RWPE2 (cell line): Measurements from ENCODE around the gene ZNF292.
"Not testable (repeated sequence)": the region's sequence is repeated elsewhere in the genome, so short reads cannot be mapped to it uniquely, and the experiment has no call there.

Experiments
- ATAC-seq: fragments of 200-7000 bp; cut with Tn5 transposase; 3 replicates; pipeline ENCODE4 v1.9.1; 2021; ENCODE audit warnings: low read depth
- DNase-seq: peaks from one replicate; pipeline ENCODE4 v3.0.0-alpha.2; 2020; ENCODE audit warnings: low spot score
- H3K27ac ChIP-seq: fragments of 450-650 bp; 2 replicates; pipeline ENCODE4 v1.5.1; 2017; ENCODE audit warnings: mild to moderate bottlenecking; ENCODE audit not compliant: poor library complexity, severe bottlenecking
- H3K27me3 ChIP-seq: fragments of 250-450 bp; sonication (Bioruptor Pico); 2 replicates; pipeline ENCODE4 v1.5.1; 2021; ENCODE audit warnings: mild to moderate bottlenecking, moderate library complexity; ENCODE audit not compliant: insufficient read depth, poor library complexity, severe bottlenecking
- H3K36me3 ChIP-seq: fragments of 250-450 bp; sonication (Bioruptor Pico); 2 replicates; pipeline ENCODE4 v1.5.1; 2020; ENCODE audit warnings: low read depth, mild to moderate bottlenecking, moderate library complexity
- H3K4me1 ChIP-seq: fragments of 250-450 bp; sonication (Bioruptor Pico); 2 replicates; pipeline ENCODE4 v1.5.1; 2021; ENCODE audit warnings: mild to moderate bottlenecking, moderate library complexity; ENCODE audit not compliant: insufficient read depth, poor library complexity, severe bottlenecking
- H3K4me3 ChIP-seq: fragments of 250-450 bp; sonication (Bioruptor Pico); 2 replicates; pipeline ENCODE4 v1.5.1; 2021; ENCODE audit warnings: mild to moderate bottlenecking, moderate library complexity; ENCODE audit not compliant: severe bottlenecking
- H3K9me3 ChIP-seq: fragments of 250-450 bp; sonication (Bioruptor Pico); 2 replicates; pipeline ENCODE4 v1.5.1; 2021; ENCODE audit warnings: mild to moderate bottlenecking, moderate library complexity; ENCODE audit not compliant: severe bottlenecking
- TF ChIP-seq, protein P1 (sequence below): fragments of 450-650 bp; IDR thresholded peaks from one replicate; pipeline ENCODE4 v1.5.1; 2017; ENCODE audit warnings: mild to moderate bottlenecking, moderate library complexity; ENCODE audit not compliant: poor library complexity, severe bottlenecking

Gene ZNF292

DNA sequence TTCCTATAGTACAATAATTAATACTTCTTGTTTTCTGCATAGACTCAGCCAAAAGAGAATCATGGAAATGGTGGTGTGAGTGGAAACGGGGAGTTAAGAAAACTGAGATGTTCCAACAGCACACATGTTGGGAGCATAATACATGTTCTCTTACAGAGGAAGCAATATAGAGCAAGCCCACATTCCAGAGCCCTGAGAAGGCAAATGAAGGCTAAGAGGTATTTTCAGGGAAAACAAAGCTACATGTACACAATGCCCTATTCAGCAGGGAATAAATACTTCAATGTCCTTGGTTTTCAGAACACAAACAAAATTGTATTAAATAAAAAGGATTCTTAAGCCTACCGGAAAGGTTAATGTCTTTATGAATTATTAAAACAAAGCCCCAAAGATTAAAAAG lies 131.9 kb downstream of the ZNF292 start:
- Histone ChIP-seq H3K4me1 (no peaks in the 10 kb centered on the region), H3K4me3 (no peak overlapping the region), H3K27ac (no peak overlapping the region), H3K9me3 (no peaks in the 10 kb centered on the region), H3K36me3 (no peaks in the 10 kb centered on the region), H3K27me3 (no peaks in the 10 kb centered on the region)
- TF ChIP-seq, protein P1, sequence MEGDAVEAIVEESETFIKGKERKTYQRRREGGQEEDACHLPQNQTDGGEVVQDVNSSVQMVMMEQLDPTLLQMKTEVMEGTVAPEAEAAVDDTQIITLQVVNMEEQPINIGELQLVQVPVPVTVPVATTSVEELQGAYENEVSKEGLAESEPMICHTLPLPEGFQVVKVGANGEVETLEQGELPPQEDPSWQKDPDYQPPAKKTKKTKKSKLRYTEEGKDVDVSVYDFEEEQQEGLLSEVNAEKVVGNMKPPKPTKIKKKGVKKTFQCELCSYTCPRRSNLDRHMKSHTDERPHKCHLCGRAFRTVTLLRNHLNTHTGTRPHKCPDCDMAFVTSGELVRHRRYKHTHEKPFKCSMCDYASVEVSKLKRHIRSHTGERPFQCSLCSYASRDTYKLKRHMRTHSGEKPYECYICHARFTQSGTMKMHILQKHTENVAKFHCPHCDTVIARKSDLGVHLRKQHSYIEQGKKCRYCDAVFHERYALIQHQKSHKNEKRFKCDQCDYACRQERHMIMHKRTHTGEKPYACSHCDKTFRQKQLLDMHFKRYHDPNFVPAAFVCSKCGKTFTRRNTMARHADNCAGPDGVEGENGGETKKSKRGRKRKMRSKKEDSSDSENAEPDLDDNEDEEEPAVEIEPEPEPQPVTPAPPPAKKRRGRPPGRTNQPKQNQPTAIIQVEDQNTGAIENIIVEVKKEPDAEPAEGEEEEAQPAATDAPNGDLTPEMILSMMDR, result no peak
- ATAC-seq (peak; percentile 66; the same call in 1 of the 3 replicates), DNase-seq (no peak)

DNA sequence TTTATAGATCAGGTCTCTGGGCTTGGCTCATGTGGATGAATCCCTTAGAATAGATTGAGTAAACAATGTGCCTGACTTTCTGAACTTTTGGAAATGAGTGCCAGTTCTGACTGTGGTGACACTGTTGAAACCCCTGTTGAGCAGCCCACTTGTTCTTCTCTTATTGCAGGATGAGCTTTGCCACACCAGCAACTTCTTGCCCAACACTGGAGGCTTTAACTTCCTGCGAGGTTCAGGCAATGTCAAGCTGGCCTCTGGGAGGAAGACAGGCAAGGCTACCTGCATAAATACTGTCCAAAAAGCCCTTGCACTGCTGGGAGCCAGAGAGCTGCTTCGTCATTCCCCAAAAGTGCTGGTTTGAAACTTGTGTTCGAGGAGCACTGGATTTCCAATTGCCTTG lies 134.2 kb downstream of the ZNF292 start:
- no peak for DNase-seq
- Histone ChIP-seq H3K27ac (no peak overlapping the region), H3K36me3 (no peaks in the 10 kb centered on the region), H3K27me3 (no peaks in the 10 kb centered on the region), H3K4me1 (no peaks in the 10 kb centered on the region), H3K9me3 (no peaks in the 10 kb centered on the region), H3K4me3 (no peak overlapping the region)
- no peak for ATAC-seq
- TF ChIP-seq, protein P1, result no peak

DNA sequence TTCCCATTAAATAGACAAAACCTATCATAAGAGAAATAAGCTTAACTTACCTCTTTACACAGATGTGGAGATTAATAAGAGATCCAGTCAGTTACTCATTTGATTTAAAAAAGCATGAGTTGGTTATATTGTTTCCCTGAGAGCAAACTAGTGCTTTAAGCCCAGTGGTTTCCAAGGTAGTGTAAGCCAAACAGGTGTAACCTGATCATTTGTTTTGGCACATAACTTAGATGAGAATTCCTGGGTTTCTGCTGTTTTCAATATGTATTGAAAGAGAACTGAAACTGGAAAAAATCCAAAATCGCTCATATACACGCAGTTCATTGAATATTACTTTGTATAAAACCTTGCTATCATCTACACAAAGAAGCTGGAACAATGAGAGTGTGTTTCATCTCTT lies 136.5 kb downstream of the ZNF292 start:
- ATAC-seq, result no peak; the same call in 2 of the 3 replicates
- no peaks in the 10 kb centered on the region for H3K4me1 ChIP-seq
- TF ChIP-seq, protein P1, result no peak
- H3K4me3 ChIP-seq, result no peak overlapping the region
- no peak overlapping the region for H3K27ac ChIP-seq
- DNase-seq, result no peak
- H3K27me3 ChIP-seq, result no peaks in the 10 kb centered on the region
- no peaks in the 10 kb centered on the region for H3K36me3 ChIP-seq
- H3K9me3 ChIP-seq, result no peaks in the 10 kb centered on the region

DNA sequence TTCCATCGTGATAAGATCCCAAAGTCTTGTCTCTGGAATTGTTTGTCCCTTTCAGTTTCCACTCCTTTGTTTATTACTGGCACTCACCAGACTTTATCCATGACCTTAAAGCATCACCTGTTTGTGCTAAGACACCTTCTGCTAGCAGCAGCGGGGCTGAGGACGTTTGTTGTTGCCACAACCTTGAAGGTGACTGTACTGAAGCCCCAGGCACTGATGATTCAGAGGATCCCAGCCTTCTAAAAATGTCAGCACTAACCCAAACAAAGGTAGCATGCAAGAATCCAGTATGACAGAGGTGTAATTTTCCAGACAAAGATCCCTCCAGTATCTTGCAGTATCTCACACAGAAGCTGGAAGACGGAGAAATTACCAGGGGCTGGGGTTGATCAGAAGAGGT lies 138.2 kb downstream of the ZNF292 start:
- no peaks in the 10 kb centered on the region for H3K9me3 ChIP-seq
- TF ChIP-seq, protein P1, result no peak
- no peaks in the 10 kb centered on the region for H3K36me3 ChIP-seq
- no peak overlapping the region for H3K4me3 ChIP-seq
- DNase-seq (no peak), ATAC-seq (no peak)
- no peaks in the 10 kb centered on the region for H3K27me3 ChIP-seq
- H3K4me1 ChIP-seq, result no peaks in the 10 kb centered on the region
- H3K27ac ChIP-seq, result no peak overlapping the region

DNA sequence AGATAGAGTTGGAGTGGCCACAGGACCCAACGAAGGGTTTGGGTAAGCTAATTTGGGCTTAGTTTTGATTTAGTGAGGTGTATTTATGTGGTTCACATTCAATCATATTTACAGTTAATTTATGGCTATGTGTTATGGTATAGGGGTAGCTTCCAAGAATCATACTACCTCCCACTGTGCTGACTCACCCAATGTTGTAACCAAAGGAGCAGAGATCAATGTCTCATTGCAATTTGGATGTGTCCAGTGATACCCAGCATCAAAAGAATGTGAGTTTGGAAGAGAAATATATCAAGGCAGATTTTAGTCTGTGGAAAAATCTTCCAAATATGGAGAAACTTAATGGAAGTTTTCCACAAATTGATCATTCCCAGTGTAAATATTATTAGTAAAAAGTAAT lies 141.8 kb downstream of the ZNF292 start:
- Histone ChIP-seq H3K9me3 (no peaks in the 10 kb centered on the region), H3K4me3 (no peak overlapping the region), H3K4me1 (no peaks in the 10 kb centered on the region), H3K27ac (no peak overlapping the region), H3K36me3 (no peaks in the 10 kb centered on the region), H3K27me3 (no peaks in the 10 kb centered on the region)
- no peak for DNase-seq
- no peak for ATAC-seq
- TF ChIP-seq, protein P1, result no peak

DNA sequence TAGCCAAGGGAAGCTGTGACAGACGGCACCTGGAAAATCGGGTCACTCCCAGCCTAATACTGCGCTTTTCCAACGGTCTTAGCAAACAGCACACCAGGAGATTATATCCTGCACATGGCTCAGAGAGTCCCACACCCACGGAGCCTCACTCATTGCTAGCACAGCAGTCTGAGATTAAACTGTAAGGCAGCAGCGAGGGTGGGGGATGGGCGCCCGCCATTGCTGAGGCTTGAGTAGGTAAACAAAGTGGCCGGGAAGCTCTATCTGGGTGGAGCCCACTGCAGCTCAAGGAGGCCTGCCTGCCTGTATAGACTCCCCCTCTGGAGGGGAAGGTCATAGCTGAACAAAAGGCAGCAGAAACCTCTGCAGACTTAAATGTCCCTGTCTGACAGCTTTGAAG lies 145.9 kb downstream of the ZNF292 start:
- not testable (repeated sequence) for H3K4me1 ChIP-seq, H3K9me3 ChIP-seq, H3K36me3 ChIP-seq, H3K4me3 ChIP-seq, ATAC-seq, H3K27me3 ChIP-seq, DNase-seq, H3K27ac ChIP-seq
